Measurements from ENCODE around the gene CRADD.

Gene CRADD

DNA sequence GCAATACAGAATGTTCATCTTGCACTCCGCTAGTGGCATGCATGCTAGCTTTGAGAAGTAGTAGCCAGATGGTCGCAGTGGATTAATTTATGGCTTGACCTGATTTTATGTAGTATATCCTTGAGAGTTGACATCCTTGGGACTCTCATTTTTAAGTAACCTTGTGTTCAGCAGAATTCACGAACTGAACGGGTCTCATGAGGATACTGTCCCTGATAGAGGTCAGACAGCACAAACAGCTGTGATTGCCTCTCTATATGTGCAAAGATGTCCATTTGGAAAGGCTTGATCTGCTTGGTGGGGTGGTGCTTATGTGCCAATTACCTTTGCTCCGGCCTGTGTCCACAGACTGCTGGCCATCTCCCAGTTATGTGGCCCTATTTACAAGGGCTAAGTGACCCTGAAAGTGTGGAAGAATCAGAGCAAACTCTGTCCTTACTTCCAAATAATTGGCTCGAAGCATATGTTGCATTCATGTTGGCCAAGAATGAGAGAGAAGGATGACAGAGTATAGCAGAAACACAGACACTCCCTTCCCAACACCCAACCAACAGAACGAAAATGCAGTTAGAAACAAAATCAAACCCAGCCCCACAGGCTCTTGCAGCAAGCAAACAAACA is 167.1 kb downstream of the CRADD start:
- TF ChIP-seq, protein P1, sequence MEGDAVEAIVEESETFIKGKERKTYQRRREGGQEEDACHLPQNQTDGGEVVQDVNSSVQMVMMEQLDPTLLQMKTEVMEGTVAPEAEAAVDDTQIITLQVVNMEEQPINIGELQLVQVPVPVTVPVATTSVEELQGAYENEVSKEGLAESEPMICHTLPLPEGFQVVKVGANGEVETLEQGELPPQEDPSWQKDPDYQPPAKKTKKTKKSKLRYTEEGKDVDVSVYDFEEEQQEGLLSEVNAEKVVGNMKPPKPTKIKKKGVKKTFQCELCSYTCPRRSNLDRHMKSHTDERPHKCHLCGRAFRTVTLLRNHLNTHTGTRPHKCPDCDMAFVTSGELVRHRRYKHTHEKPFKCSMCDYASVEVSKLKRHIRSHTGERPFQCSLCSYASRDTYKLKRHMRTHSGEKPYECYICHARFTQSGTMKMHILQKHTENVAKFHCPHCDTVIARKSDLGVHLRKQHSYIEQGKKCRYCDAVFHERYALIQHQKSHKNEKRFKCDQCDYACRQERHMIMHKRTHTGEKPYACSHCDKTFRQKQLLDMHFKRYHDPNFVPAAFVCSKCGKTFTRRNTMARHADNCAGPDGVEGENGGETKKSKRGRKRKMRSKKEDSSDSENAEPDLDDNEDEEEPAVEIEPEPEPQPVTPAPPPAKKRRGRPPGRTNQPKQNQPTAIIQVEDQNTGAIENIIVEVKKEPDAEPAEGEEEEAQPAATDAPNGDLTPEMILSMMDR (IDR thresholded peaks at IDR 0.05; ENCODE audit: low read depth, low read length, missing control alignments) = no peak
- Histone ChIP-seq H3K27me3 (replicated peaks) (no peaks in the 10 kb centered on the region), H3K36me3 (replicated peaks) (no peaks in the 10 kb centered on the region), H3K27ac (no peak overlapping the region), H3K4me3 (ENCODE audit: low read depth, low read length) (no peak overlapping the region)
- DNase-seq = no peak
- in situ Hi-C loops (cut with HindIII; ENCODE audit: low pct_ligation_motif_present, low sequenced_read_pairs) = no loop called here

DNA sequence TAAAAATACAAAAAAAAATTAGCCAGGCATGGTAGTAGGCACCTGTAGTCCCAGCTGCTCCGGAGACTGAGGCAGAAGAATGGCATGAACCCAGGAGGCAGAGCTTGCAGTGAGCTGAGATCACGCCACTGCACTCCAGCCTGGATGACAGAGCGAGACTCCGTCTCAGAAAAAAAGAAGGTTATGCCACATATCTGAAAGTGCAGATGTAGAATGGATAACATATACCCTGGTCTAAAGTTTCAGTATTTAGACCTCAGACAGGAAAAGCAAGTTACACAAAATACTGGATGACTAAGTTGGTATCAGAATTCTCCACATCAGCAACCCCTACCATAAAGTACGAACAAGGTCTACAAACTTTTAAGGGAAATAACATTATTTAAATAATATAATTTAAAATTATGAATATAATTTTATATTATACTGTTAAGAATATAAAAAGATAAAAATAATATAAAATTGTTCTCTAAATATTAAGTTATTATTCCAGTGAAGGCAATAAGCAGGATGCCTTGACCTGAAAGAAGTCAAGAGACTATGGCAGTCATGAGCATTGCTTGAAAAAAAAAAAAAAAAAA is 169.9 kb downstream of the CRADD start:
- Histone ChIP-seq H3K36me3 (replicated peaks) (no peaks in the 10 kb centered on the region), H3K27ac (no peak overlapping the region), H3K27me3 (replicated peaks) (no peaks in the 10 kb centered on the region), H3K4me3 (ENCODE audit: low read depth, low read length) (no peak overlapping the region)
- TF ChIP-seq, protein P1 (IDR thresholded peaks at IDR 0.05; ENCODE audit: low read depth, low read length, missing control alignments) = no peak
- no peak for DNase-seq
- in situ Hi-C loops (cut with HindIII; ENCODE audit: low pct_ligation_motif_present, low sequenced_read_pairs) = no loop called here

DNA sequence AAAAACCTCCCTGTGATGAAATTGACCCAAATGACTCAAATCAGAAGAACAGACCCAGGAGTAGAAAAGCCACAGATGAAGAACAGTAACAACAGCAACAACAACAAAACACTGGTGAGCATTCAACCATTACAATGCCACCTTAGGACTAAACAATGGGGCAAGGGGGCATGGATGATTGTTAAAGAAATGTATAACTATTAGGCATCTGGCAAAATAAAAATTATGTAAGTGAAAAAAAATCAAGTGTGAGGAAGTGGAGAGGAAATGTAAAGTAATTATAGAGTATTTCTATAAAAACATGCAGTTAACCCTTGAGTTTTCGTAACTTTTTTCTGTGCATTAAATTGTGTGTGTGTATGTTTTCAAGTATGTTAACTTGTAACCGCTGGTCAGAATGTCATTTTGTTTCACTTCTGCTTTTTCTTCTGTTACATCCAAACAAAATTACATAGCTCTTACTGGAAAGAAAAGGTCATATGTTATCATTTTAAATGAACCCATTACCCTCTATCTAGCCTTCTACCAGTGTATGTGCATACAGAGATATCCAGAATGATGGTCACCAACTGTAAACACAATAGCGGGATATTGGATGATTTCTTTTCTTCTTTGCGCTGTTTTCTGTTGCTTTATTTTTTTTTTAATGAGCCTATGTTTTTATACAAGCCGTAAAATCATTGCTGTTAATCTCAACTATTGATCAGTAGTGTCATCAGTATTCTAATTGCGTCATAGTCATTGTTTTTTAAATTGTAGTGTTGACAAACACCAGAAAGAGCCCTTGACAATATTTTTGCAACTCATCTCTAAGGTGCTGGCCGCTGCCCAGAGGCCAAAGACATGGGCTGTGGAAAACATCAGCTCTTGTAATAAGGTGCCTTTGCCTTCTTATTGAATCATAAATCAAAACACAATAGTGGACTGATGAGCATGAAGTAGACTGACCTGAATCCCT is 170.6 kb downstream of the CRADD start:
- in situ Hi-C loops (cut with HindIII; ENCODE audit: low pct_ligation_motif_present, low sequenced_read_pairs) = no loop called here
- TF ChIP-seq, protein P1 (IDR thresholded peaks at IDR 0.05; ENCODE audit: low read depth, low read length, missing control alignments) = no peak
- H3K27me3 ChIP-seq (replicated peaks) = no peaks in the 10 kb centered on the region
- DNase-seq = no peak
- no peak overlapping the region for H3K27ac ChIP-seq
- H3K36me3 ChIP-seq (replicated peaks) = no peaks in the 10 kb centered on the region
- H3K4me3 ChIP-seq (ENCODE audit: low read depth, low read length) = no peak overlapping the region

DNA sequence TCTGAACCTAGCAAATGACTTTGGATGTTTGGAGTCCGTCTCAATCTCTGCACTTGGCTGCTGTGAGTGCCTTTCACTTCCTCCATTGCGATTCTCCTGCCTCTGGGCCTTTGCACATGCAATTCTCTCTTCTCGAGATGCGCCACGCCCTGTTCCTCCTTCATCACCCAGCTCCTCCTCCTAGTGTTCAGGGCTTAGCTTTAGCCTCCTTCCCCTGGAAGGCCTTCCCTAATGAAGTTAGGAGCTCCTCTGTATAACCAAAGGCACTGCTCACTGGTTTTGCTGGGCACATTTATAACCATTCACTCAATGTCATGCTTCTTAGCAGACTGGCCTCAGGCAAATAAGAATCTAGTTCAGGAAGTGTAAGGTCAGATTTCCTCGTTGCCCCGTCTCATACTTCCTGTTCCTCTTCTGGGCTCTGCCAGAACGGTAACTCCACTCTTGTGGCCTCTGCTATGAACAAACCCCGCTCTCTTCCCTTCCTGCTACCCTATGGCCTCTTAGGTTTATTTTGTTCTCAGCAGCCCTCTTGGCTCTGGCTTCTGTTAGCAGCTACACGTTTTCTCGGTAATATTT is 171.4 kb downstream of the CRADD start:
- TF ChIP-seq, protein P1 (IDR thresholded peaks at IDR 0.05; ENCODE audit: low read depth, low read length, missing control alignments) = no peak
- no peak overlapping the region for H3K4me3 ChIP-seq (ENCODE audit: low read depth, low read length)
- H3K36me3 ChIP-seq (replicated peaks) = no peaks in the 10 kb centered on the region
- no peak for DNase-seq
- in situ Hi-C loops (cut with HindIII; ENCODE audit: low pct_ligation_motif_present, low sequenced_read_pairs) = no loop called here
- no peaks in the 10 kb centered on the region for H3K27me3 ChIP-seq (replicated peaks)
- H3K27ac ChIP-seq = no peak overlapping the region

GRCh38 chr12:93849946-93850345 is 172.8 kb downstream of the CRADD start:
- Histone ChIP-seq H3K36me3 (replicated peaks) (no peaks in the 10 kb centered on the region), H3K27ac (no peak overlapping the region), H3K27me3 (replicated peaks) (no peaks in the 10 kb centered on the region), H3K4me3 (ENCODE audit: low read depth, low read length) (no peak overlapping the region)
- no peak for DNase-seq
- in situ Hi-C loops (cut with HindIII; ENCODE audit: low pct_ligation_motif_present, low sequenced_read_pairs) = no loop called here
- TF ChIP-seq, protein P1 (IDR thresholded peaks at IDR 0.05; ENCODE audit: low read depth, low read length, missing control alignments) = no peak

Data from brain microvascular endothelial cell (primary cell).